Stimulated activated CD4-positive, alpha-beta T cell treated with anti-CD3 and anti-CD28 coated beads, Interleukin-4, amount 100 ng/mL, for 1 hour (primary cell): ENCODE measurements around the gene RTBDN.
"Not testable (repeated sequence)": the region's sequence is repeated elsewhere in the genome, so short reads cannot be mapped to it uniquely, and the experiment has no call there.

Experiments used
- DNase-seq: peaks from one replicate; pipeline ENCODE4 v3.0.0-alpha.2; 2020

The RTBDN gene

GRCh38 chr19:12817188-12817587 is 17.2 kb downstream of the RTBDN start:
- not testable (repeated sequence) for DNase-seq

- DNase-seq, result no peak
These were observed 19.3 kb downstream of the RTBDN start for GRCh38 chr19:12815088-12815487.

DNA sequence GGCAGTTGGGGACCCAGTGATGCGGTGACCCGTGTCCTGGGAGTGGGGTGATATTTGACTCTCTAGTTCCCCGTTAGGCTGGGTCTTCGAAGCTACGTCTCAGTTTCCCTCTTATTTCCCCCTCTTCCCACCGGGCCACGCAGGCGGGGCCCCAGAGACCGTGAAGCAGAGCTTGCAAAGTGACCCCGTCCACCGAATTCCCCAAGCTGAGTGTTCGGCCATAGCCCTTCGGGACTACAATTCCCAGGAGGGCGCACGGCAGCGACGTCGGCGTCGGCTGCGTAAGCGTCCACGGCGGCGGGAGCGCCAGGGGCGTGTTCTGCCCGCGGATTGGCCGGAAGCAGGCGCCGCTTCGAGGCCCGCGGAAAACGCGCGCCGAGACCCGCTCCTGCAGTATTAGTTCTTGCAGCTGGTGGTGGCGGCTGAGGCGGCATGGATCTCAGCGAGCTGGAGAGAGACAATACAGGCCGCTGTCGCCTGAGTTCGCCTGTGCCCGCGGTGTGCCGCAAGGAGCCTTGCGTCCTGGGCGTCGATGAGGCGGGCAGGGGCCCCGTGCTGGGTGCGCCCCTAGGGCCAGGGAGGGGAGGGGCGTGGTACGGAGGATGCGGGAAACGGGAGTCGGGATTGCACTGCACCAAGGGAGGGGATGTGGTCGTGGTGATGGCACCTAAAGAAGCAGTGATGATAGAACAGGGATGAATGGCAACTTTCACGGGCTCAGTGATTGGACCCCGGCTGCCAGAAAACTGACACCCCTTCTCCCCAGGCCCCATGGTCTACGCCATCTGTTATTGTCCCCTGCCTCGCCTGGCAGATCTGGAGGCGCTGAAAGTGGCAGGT is 27.9 kb downstream of the RTBDN start, which contains the start of gene RNASEH2A:
Gene RNASEH2A (plus strand): TSS at position 343 of the 840 bp plus-strand sequence. CDS start 90 bp downstream, at position 433.
- DNase-seq, result peak; percentile 86

DNA sequence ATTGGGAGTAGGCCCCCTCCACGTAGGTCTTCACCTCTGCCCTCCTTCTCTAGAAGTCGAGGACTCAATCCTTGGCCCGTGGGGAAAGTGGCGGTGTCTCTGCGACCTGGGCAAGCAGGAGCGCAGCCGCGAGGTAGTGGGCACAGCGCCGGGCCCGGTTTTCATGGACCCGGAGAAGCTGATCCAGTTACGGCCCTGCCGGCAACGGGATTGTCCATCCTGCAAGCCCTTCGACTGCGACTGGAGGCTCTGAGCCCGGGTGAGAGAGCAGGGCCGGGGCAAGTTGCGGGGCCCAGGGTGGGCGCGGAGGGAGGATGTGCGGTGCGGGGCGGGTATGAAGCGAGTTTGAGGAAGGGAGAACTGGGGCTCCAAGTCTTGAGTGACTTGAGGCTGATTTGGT is 30.3 kb downstream of the RTBDN start:
- no peak for DNase-seq

DNA sequence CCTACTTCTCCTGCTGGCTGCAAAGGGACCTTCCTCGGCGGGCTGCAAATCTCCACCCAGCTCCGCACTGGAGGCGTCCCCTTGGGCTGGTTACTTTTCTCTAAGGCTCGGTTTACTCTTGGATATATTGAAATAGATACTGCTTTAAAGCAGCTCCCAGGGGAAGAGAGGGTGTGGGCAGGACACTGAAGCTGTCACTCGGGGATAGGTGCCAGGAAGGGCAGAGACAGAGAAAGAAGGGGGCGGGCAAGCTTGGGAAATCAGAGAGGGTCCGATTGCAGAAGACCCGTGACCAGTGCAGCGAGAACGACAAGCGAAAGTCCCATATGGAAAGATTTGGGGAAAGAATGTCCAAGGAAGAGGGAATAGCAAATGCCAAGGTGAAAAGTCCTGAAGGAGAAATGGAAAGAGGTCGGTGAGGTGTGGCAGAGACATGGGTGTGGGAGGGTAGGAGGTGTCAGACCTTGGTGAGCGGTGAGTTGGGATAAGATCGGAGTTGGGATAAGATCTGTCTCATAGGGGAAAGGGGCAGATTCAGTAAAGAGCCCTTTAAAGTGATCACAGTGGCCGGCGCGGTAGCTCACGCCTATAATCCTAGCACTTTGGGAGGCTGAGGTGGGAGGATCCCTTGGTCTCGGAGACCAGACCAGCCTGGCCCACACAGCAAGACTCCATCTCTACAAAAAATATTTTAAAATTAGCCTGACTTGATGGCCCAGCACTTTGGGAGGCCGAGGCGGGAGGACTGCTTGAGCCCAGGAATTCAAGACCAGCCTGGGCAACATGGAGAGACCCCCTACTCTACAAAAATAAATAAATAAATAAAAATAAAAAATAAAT is 31.9 kb downstream of the RTBDN start:
- DNase-seq, result no peak

- DNase-seq, result peak; percentile 78
These were observed 32.7 kb downstream of the RTBDN start, which contains the start of the genes PRDX2 and THSD8 for GRCh38 chr19:12801466-12802266. Gene PRDX2, minus strand, starts transcription at chr19:12801800. Its CDS starts 539 bp downstream, at chr19:12801261. Gene THSD8, plus strand, starts transcription at chr19:12802069. Its CDS starts 3 bp downstream, at chr19:12802072.

DNA sequence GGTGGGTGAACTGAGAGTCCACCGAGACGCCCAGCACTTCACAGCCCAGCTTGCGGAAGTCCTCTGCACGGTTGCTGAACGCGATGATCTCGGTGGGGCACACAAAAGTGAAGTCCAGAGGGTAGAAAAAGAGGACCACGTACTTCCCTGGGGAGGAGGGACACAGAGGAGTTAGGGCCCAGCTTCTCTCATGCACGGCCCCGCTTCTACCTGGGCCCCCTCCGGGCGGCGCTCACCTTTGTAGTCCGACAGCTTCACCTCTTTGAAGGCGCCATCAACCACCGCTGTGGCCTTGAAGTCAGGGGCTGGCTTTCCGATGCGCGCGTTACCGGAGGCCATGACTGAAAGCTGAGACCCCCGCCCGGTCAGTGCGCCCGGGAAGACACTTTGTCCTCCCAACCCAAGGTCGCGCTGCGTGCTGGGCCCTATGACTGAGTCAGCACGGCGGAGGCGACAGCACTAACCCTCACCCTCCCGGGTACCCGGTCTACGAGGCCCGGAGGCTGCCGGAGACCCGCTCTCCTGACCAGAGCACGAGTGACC is 33.4 kb downstream of the RTBDN start:
- no peak for DNase-seq

GRCh38 chr19:12800466-12800770 is 34.0 kb downstream of the RTBDN start:
- DNase-seq, result no peak

DNA sequence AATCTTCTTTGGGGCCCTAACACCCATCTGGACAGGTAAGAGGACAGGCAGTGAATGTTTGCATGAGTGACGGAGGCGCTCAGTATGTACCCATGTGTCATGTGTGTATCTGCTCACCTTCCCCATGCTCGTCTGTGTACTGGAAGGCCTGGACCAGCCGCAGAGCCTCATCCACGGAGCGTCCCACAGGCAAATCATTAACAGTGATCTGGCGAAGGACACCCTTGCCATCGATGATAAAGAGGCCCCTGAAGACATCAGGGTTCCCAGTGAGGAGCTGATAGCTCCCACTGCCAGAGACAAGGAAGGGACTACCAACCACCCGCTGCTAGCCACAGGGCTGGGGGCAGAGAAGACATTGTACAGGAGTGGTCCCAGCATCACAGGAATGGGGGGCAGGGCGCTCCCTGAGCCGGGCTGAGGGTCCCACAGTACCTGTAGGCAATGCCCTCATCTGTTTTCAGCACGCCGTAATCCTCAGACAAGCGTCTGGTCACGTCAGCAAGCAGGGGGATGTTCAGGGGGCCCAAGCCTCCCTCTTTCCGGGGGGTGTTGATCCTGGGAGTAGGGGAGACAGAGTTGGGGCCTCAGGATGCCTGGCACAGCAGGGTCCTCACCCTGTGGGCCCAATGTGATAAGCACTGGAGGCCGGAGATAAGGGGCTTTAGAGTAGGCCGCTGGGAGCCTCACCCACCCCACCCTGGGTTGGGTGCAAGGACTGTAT is 34.5 kb downstream of the RTBDN start:
- DNase-seq, result no peak

GRCh38 chr19:12797607-12798006 is 36.8 kb downstream of the RTBDN start:
- DNase-seq, result not testable (repeated sequence)

DNA sequence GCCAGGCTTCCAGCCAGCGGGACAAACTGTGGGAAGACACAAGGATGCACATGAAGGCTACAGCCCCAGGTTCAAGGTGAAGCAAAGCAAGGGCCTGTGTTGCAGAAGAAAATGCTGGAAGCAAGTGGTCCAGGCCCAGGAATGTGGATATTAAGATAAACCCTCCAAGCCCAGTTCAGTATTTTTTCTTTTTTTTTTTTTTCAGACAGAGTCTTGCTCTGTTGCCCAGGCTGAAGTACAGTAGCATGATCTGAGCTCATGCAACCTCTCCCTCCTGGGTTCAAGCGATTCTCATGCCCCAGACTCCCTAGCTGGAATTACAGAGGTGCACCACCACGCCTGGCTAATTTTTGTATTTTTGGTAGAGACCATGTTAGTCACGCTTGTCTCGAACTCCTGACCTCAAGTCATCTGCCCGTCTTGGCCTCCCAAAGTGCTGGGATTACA is 37.2 kb downstream of the RTBDN start:
- no peak for DNase-seq

DNA sequence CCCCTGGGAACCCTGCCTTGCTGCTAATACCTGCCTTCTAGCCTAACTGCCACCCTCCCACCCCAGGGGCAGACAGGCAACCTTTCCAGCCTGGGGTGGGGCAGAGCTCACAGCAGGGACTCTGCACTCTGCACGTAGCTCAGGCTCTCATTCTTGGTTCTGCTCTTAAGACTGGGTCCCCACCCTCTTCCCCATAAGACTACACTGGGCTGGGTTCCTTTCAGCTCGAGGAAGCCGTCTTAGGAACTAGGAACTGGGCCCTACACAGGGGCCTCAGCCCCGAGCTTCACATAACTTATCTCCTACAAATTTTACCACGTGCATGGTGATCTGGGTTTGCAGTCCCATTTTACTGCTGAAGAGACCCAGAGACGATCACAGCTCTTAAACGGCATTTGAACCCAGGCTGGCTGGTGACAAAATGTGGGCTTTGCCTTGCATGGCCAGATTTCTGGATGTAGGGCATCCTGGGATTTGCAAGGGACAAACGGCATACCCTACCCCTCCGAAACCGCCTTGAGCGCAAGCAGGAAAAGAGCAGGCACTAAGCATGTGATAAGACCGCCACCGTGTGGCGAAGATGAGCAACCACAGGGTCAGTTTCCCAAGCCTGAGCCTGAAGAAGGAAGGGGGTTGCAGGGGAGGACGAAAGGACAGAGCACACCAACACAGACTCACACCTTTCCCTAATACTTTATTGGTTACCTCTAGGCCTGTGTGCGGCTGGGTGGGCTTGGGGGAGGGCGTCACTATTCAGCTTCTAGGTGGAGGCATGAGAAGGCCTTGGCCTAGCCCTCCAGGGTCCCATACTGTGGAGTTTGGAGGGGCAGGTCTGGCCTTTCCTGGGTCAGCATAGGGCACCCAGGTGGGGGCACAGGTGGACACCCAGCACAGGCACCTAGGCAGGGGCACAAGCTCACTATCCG is 38.0 kb downstream of the RTBDN start:
- peak; percentile 71 for DNase-seq

DNA sequence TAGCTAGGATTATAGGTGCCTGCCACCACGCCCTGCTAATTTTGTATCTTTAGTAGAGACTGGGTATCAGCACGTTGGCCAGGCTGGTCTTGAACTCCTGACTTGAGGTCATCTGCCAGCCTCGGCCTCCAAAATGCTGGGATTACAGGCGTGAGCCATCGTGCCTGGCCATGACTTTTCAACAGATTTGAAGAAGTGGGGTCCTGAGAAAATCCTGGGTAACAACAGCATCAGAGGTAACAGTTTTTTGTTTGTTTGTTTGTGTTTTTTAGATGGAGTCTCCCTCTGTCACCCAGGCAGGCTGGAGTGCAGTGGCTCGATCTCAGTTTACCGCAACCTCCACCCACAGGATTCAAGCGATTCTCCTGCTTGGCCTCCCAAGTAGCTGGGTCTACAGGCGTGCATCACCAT is 39.4 kb downstream of the RTBDN start:
- no peak for DNase-seq

GRCh38 chr19:12794196-12794941 is 40.0 kb downstream of the RTBDN start:
- no peak for DNase-seq

DNA sequence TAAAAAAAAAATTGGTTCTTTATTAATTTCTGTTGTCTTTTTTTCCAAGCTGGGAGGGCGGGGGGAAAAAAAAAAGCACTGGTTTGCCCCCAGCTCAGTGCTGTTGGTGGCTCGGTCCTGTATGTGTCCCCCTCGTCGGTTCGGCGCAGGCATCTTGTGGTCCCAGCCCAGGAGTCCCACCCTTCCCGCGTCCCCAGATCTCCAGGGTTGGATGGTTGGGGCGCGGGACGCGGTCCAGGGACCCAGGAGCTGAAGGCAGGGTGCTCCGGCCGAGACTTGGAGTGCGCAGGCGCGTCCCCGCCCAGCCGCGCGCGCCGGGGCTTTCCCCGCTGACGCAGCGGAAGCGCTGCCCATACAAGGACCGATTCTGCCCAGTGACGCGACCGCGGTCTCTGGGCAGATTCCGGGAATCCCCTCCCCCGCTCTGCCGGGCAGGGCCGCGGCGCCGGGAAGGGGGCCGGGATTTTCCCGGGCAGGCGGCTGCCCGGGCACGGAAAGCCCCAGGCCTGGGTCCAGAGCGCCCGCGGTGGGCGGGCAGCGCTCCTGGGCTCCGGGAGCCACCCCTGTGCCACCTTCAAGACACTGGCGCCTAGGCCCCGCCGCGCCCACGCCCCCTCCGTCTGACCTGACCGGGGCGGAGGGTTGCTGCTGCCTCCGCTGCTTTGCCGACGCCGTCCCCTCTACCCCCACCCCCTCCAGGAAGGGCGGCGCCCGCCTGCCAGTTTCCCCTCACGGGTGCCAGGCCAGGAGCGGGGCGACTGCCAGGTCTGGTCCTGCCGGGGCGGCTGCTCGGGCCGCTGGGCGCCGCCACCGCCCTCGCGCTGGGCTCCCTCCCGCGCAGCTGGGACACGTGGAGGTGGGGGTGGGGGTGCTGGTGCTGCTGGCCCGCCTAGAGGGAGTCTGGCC is 40.8 kb downstream of the RTBDN start:
- DNase-seq, result peak; percentile 95

DNA sequence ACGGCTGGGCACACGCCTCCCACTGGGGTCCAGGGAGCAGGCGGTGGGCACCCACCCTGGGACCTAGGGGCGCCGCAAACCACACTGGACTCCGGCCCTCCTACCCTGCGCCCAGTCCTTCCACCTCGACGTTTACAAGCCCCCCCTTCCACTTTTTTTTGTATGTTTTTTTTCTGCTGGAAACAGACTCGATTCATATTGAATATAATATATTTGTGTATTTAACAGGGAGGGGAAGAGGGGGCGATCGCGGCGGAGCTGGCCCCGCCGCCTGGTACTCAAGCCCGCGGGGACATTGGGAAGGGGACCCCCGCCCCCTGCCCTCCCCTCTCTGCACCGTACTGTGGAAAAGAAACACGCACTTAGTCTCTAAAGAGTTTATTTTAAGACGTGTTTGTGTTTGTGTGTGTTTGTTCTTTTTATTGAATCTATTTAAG is 41.5 kb downstream of the RTBDN start:
- no peak for DNase-seq

DNA sequence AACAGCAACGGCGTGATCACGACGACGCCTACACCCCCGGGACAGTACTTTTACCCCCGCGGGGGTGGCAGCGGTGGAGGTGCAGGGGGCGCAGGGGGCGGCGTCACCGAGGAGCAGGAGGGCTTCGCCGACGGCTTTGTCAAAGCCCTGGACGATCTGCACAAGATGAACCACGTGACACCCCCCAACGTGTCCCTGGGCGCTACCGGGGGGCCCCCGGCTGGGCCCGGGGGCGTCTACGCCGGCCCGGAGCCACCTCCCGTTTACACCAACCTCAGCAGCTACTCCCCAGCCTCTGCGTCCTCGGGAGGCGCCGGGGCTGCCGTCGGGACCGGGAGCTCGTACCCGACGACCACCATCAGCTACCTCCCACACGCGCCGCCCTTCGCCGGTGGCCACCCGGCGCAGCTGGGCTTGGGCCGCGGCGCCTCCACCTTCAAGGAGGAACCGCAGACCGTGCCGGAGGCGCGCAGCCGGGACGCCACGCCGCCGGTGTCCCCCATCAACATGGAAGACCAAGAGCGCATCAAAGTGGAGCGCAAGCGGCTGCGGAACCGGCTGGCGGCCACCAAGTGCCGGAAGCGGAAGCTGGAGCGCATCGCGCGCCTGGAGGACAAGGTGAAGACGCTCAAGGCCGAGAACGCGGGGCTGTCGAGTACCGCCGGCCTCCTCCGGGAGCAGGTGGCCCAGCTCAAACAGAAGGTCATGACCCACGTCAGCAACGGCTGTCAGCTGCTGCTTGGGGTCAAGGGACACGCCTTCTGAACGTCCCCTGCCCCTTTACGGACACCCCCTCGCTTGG is 42.1 kb downstream of the RTBDN start:
- DNase-seq, result peak; percentile 74
